ENCODE results near the gene WNK2.

The WNK2 gene

DNA sequence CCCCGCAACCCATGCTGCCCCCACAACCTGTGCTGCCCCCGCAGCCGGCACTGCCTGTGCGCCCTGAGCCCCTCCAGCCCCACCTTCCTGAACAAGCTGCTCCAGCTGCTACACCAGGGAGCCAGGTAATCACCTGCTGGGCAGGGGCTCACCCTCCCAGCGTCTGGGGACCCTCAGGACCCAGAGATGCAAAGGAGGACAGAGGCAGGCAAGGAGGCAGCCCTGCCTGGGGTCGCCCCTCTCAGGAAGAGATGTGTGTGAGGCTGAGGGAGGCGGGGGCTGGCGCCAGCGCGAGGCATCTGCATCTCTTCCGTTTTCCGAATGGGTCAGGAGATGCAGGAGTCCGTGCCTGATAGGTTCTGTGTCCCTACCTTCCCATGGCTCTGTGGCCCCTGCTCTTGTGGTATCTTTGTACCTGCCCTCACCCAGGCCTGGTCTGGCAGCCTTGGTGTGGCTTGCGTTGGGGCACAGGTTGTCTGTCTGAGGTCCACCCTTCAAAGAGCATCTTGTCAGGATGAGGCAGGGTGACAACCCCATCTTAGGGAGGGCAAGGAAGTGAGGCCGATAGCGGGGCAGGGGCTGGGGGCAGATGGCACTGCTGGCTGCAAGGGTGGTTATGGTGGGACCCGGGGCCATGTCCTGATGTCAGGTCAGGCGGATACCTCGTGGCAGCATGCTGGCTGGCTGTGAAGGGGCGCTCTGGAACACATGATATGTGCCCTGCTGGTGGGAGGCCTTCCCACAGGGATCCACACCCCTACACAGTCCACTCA, 75.7 kb downstream of the WNK2 start:
- H3K9me3 ChIP-seq (ENCODE audit: severe bottlenecking), result no peaks in the 10 kb centered on the region
- ATAC-seq (ENCODE audit: low read depth), result no peak
- H3K4me3 ChIP-seq (ENCODE audit: severe bottlenecking), result no peak overlapping the region
- H3K4me1 ChIP-seq (ENCODE audit: insufficient read depth, poor library complexity, severe bottlenecking), result peaks cover 8% of the 10 kb centered on the region
- no peaks in the 10 kb centered on the region for H3K36me3 ChIP-seq (ENCODE audit: low read depth)
- H3K27ac ChIP-seq (ENCODE audit: poor library complexity, severe bottlenecking), result no peak overlapping the region
- H3K27me3 ChIP-seq (ENCODE audit: insufficient read depth, poor library complexity, severe bottlenecking), result no peaks in the 10 kb centered on the region
- TF ChIP-seq CTCF (IDR thresholded peaks at IDR 0.05; ENCODE audit: poor library complexity, severe bottlenecking), result no peak
- no peak for DNase-seq (ENCODE audit: low spot score)

GRCh38 chr9:93260263-93261066, 76.5 kb downstream of the WNK2 start:
- no peaks in the 10 kb centered on the region for H3K9me3 ChIP-seq (ENCODE audit: severe bottlenecking)
- DNase-seq (ENCODE audit: low spot score) (no peak), ATAC-seq (ENCODE audit: low read depth) (no peak)
- H3K4me1 ChIP-seq (ENCODE audit: insufficient read depth, poor library complexity, severe bottlenecking), result peaks cover 8% of the 10 kb centered on the region
- no peaks in the 10 kb centered on the region for H3K27me3 ChIP-seq (ENCODE audit: insufficient read depth, poor library complexity, severe bottlenecking)
- TF ChIP-seq CTCF (IDR thresholded peaks at IDR 0.05; ENCODE audit: poor library complexity, severe bottlenecking), result no peak
- H3K27ac ChIP-seq (ENCODE audit: poor library complexity, severe bottlenecking), result no peak overlapping the region
- H3K36me3 ChIP-seq (ENCODE audit: low read depth), result no peaks in the 10 kb centered on the region
- no peak overlapping the region for H3K4me3 ChIP-seq (ENCODE audit: severe bottlenecking)

DNA sequence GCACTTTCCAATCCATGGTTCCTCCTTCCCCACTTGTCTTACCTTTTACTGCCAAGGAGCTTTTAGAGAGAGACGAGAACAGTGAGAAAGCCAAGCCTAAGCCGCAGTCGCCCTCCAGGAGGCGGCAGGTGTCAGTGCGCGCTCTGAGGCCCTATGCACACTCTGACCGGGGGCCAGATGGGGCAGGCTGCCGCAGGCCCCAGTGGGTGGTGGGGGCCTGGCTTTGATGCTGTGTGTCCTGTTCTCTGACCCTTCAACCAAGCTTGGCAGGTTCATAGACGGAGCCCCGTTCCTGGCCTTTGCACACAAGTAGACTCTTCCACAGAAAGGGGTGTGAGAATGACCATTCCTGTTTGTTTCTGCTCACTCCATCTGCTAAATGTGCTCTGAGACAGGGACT, 77.3 kb downstream of the WNK2 start:
- no peak overlapping the region for H3K4me3 ChIP-seq (ENCODE audit: severe bottlenecking)
- no peak overlapping the region for H3K27ac ChIP-seq (ENCODE audit: poor library complexity, severe bottlenecking)
- H3K27me3 ChIP-seq (ENCODE audit: insufficient read depth, poor library complexity, severe bottlenecking), result no peaks in the 10 kb centered on the region
- no peak for TF ChIP-seq CTCF (IDR thresholded peaks at IDR 0.05; ENCODE audit: poor library complexity, severe bottlenecking)
- H3K9me3 ChIP-seq (ENCODE audit: severe bottlenecking), result no peaks in the 10 kb centered on the region
- no peak for DNase-seq (ENCODE audit: low spot score)
- ATAC-seq (ENCODE audit: low read depth), result 0 out of 3 replicates have a peak, but pooled peaks have one; percentile 11
- H3K4me1 ChIP-seq (ENCODE audit: insufficient read depth, poor library complexity, severe bottlenecking), result peaks cover 8% of the 10 kb centered on the region
- no peaks in the 10 kb centered on the region for H3K36me3 ChIP-seq (ENCODE audit: low read depth)

- H3K4me3 ChIP-seq (ENCODE audit: severe bottlenecking), result no peak overlapping the region
- no peak for ATAC-seq (ENCODE audit: low read depth)
- peak; percentile 58 for DNase-seq (ENCODE audit: low spot score)
- H3K27ac ChIP-seq (ENCODE audit: poor library complexity, severe bottlenecking), result no peak overlapping the region
- no peaks in the 10 kb centered on the region for H3K27me3 ChIP-seq (ENCODE audit: insufficient read depth, poor library complexity, severe bottlenecking)
- TF ChIP-seq CTCF (IDR thresholded peaks at IDR 0.05; ENCODE audit: poor library complexity, severe bottlenecking), result no peak
- H3K36me3 ChIP-seq (ENCODE audit: low read depth), result no peaks in the 10 kb centered on the region
- peaks cover 8% of the 10 kb centered on the region for H3K4me1 ChIP-seq (ENCODE audit: insufficient read depth, poor library complexity, severe bottlenecking)
- H3K9me3 ChIP-seq (ENCODE audit: severe bottlenecking), result no peaks in the 10 kb centered on the region
These were observed 78.0 kb downstream of the WNK2 start for GRCh38 chr9:93261735-93262523.
